GM21529 (cell line): ENCODE data around the gene ZNF215.
"Not testable (repeated sequence)": the region's sequence is repeated elsewhere in the genome, so short reads cannot be mapped to it uniquely, and the experiment has no call there.

Experiments used
- ATAC-seq: cut with Tn5 transposase; IDR thresholded peaks from one replicate; pipeline ENCODE4 v1.9.1; 2021; ENCODE audit not compliant: unreplicated experiment

Gene ZNF215

GRCh38 chr11:6932145-6932544, 5.9 kb downstream of the ZNF215 start:
- no peak for ATAC-seq

GRCh38 chr11:6941970-6942369, 15.7 kb downstream of the ZNF215 start:
- ATAC-seq = no peak

- no peak for ATAC-seq
These were observed 16.9 kb downstream of the ZNF215 start for GRCh38 chr11:6943131-6943530.

- not testable (repeated sequence) for ATAC-seq
These were observed 28.0 kb downstream of the ZNF215 start for GRCh38 chr11:6954248-6954647.

- ATAC-seq = no peak
These were observed 35.9 kb downstream of the ZNF215 start for GRCh38 chr11:6962141-6962540.

- ATAC-seq = peak; percentile 95
These were observed 36.4 kb downstream of the ZNF215 start for GRCh38 chr11:6962673-6963072.

GRCh38 chr11:6968816-6969215, 42.6 kb downstream of the ZNF215 start:
- ATAC-seq = no peak

- ATAC-seq = not testable (repeated sequence)
These were observed 43.6 kb downstream of the ZNF215 start for GRCh38 chr11:6969854-6970253.

GRCh38 chr11:6979365-6979764, 53.1 kb downstream of the ZNF215 start:
- no peak for ATAC-seq

- no peak for ATAC-seq
These were observed 60.3 kb downstream of the ZNF215 start for GRCh38 chr11:6986487-6986886.

- ATAC-seq = no peak
These were observed 62.3 kb downstream of the ZNF215 start for GRCh38 chr11:6988506-6988905.

- ATAC-seq = no peak
These were observed 65.0 kb downstream of the ZNF215 start for GRCh38 chr11:6991227-6991626.

- no peak for ATAC-seq
These were observed 65.8 kb downstream of the ZNF215 start for GRCh38 chr11:6992026-6992425.

GRCh38 chr11:6992457-6993417, 66.5 kb downstream of the ZNF215 start:
- no peak for ATAC-seq

- ATAC-seq = no peak
These were observed 69.5 kb downstream of the ZNF215 start for GRCh38 chr11:6995703-6996102.

GRCh38 chr11:7004482-7004881, 78.3 kb downstream of the ZNF215 start:
- no peak for ATAC-seq
